Measurements from ENCODE around the gene OTOL1. TPM values are rescaled to one million over a fixed set of nuclear protein-coding genes. Genes with fewer than 3 reads are reported as not detected.
"Not testable (repeated sequence)": the region's sequence is repeated elsewhere in the genome, so short reads cannot be mapped to it uniquely, and the experiment has no call there.

Gene OTOL1
- total RNA-seq, 3 donors from 2014 or later (not counting 1 experiment from before 2014, with no cell fraction given) = not detected

GRCh38 chr3:161474741-161475140 lies 21.9 kb upstream of the OTOL1 start:
- H3K36me3 Mint-ChIP-seq = no peaks in the 10 kb centered on the region
- peaks cover 0 to 3% of the 10 kb centered on the region in 2 donors for H3K27me3 Mint-ChIP-seq (ENCODE audit: low read depth in 2 of 2)
- Histone ChIP-seq H3K27me3 (ENCODE audit: control insufficient read depth, insufficient read depth, low read length) (peaks cover 4% of the 10 kb centered on the region), H3K27ac (ENCODE audit: low read length) (no peak overlapping the region), H3K36me3 (ENCODE audit: control insufficient read depth, insufficient read depth, low read length) (no peaks in the 10 kb centered on the region), H3K4me1 (ENCODE audit: control insufficient read depth, insufficient read depth, low read length) (no peaks in the 10 kb centered on the region), H3K9me3 (ENCODE audit: control insufficient read depth, insufficient read depth, low read length) (no peaks in the 10 kb centered on the region), H3K4me3 (ENCODE audit: low read length) (no peak overlapping the region)
- WGBS (ENCODE audit: insufficient coverage) = 100% methylated on average over 3 of the region's 4 CpGs
- intact Hi-C loops (cut with micrococcal nuclease) = no loop called here
- H3K4me1 Mint-ChIP-seq = no peaks in the 10 kb centered on the region
- no peak overlapping the region for H3K4me3 Mint-ChIP-seq
- H3K27ac Mint-ChIP-seq = no peak overlapping the region
- no peak for DNase-seq
- no peak for TF ChIP-seq CTCF (IDR thresholded peaks at IDR 0.05)
- ATAC-seq = no peak
- H3K9me3 Mint-ChIP-seq = no peaks in the 10 kb centered on the region

- Histone ChIP-seq H3K36me3 (ENCODE audit: control insufficient read depth, insufficient read depth, low read length) (no peaks in the 10 kb centered on the region), H3K4me1 (ENCODE audit: control insufficient read depth, insufficient read depth, low read length) (no peaks in the 10 kb centered on the region), H3K27ac (ENCODE audit: low read length) (no peak overlapping the region), H3K27me3 (ENCODE audit: control insufficient read depth, insufficient read depth, low read length) (peaks cover 4% of the 10 kb centered on the region), H3K9me3 (ENCODE audit: control insufficient read depth, insufficient read depth, low read length) (no peaks in the 10 kb centered on the region), H3K4me3 (ENCODE audit: low read length) (no peak overlapping the region)
- DNase-seq (no peak), ATAC-seq (no peak)
- Mint-ChIP-seq H3K4me1 (no peaks in the 10 kb centered on the region), H3K36me3 (no peaks in the 10 kb centered on the region), H3K9me3 (no peaks in the 10 kb centered on the region), H3K4me3 (no peak overlapping the region), H3K27ac (no peak overlapping the region), H3K27me3 (ENCODE audit: low read depth in 2 of 2) (peaks cover 2 to 3% of the 10 kb centered on the region in 2 donors)
- no peak for TF ChIP-seq CTCF (IDR thresholded peaks at IDR 0.05)
- intact Hi-C loops (cut with micrococcal nuclease) = no loop called here
Measured at GRCh38 chr3:161475206-161475605, 21.4 kb upstream of the OTOL1 start.

GRCh38 chr3:161475905-161476304 lies 20.7 kb upstream of the OTOL1 start:
- no peak overlapping the region for H3K4me3 ChIP-seq (ENCODE audit: low read length)
- Mint-ChIP-seq H3K27me3 (ENCODE audit: low read depth in 2 of 2) (peaks cover 3 to 9% of the 10 kb centered on the region in 2 donors), H3K9me3 (no peaks in the 10 kb centered on the region), H3K36me3 (no peaks in the 10 kb centered on the region), H3K4me1 (no peaks in the 10 kb centered on the region), H3K27ac (no peak overlapping the region), H3K4me3 (no peak overlapping the region)
- H3K27ac ChIP-seq (ENCODE audit: low read length) = no peak overlapping the region
- ATAC-seq (no peak), DNase-seq (no peak)
- peaks cover 4% of the 10 kb centered on the region for H3K27me3 ChIP-seq (ENCODE audit: control insufficient read depth, insufficient read depth, low read length)
- H3K4me1 ChIP-seq (ENCODE audit: control insufficient read depth, insufficient read depth, low read length) = no peaks in the 10 kb centered on the region
- TF ChIP-seq CTCF (IDR thresholded peaks at IDR 0.05) = no peak
- intact Hi-C loops (cut with micrococcal nuclease) = no loop called here
- no peaks in the 10 kb centered on the region for H3K9me3 ChIP-seq (ENCODE audit: control insufficient read depth, insufficient read depth, low read length)
- no peaks in the 10 kb centered on the region for H3K36me3 ChIP-seq (ENCODE audit: control insufficient read depth, insufficient read depth, low read length)

DNA sequence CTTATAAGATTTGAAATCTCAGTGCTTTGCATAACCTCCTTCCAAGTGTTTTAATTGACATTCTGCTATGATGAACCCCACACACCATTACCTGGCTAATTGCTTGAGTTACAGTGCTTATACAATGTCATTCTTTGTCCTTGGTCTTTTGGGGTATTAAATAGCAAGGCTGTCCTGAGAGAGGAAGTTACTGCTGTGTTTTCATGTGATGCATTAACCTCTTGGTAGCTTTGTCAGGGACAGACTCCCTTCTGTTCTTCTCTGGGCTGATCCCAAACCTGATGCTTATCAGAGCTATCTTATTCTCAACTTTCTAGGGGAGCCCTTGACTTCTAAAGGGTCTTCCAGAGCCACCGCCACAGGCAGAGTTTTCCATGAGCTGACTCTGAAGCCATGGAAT lies 12.4 kb upstream of the OTOL1 start:
- Mint-ChIP-seq H3K4me1 (no peaks in the 10 kb centered on the region), H3K27me3 (ENCODE audit: low read depth in 2 of 2) (peaks cover 12 to 47% of the 10 kb centered on the region in 2 donors), H3K4me3 (no peak overlapping the region), H3K9me3 (no peaks in the 10 kb centered on the region), H3K27ac (no peak overlapping the region), H3K36me3 (no peaks in the 10 kb centered on the region)
- Histone ChIP-seq H3K4me3 (ENCODE audit: low read length) (no peak overlapping the region), H3K4me1 (ENCODE audit: control insufficient read depth, insufficient read depth, low read length) (no peaks in the 10 kb centered on the region), H3K36me3 (ENCODE audit: control insufficient read depth, insufficient read depth, low read length) (no peaks in the 10 kb centered on the region), H3K9me3 (ENCODE audit: control insufficient read depth, insufficient read depth, low read length) (no peaks in the 10 kb centered on the region), H3K27ac (ENCODE audit: low read length) (no peak overlapping the region), H3K27me3 (ENCODE audit: control insufficient read depth, insufficient read depth, low read length) (peaks cover 5% of the 10 kb centered on the region)
- no peak for TF ChIP-seq CTCF (IDR thresholded peaks at IDR 0.05)
- 92% methylated on average over 1 of the region's 1 CpG for WGBS (ENCODE audit: insufficient coverage)
- DNase-seq = no peak
- intact Hi-C loops (cut with micrococcal nuclease) = no loop called here
- ATAC-seq = no peak

GRCh38 chr3:161488284-161488683 lies 8.3 kb upstream of the OTOL1 start:
- H3K27ac ChIP-seq (ENCODE audit: low read length); H3K36me3 ChIP-seq (ENCODE audit: control insufficient read depth, insufficient read depth, low read length); H3K4me1 Mint-ChIP-seq; intact Hi-C loops (cut with micrococcal nuclease); H3K9me3 Mint-ChIP-seq; H3K4me3 ChIP-seq (ENCODE audit: low read length); H3K27ac Mint-ChIP-seq; H3K4me1 ChIP-seq (ENCODE audit: control insufficient read depth, insufficient read depth, low read length); H3K27me3 ChIP-seq (ENCODE audit: control insufficient read depth, insufficient read depth, low read length); H3K4me3 Mint-ChIP-seq; H3K36me3 Mint-ChIP-seq; ATAC-seq; DNase-seq; H3K9me3 ChIP-seq (ENCODE audit: control insufficient read depth, insufficient read depth, low read length): not testable (repeated sequence)
- H3K27me3 Mint-ChIP-seq (ENCODE audit: low read depth in 2 of 2) = peaks cover 7 to 43% of the 10 kb centered on the region in 2 donors
- WGBS (ENCODE audit: insufficient coverage) = no CpG with 5 or more reads among the region's 1 CpG

Measured in natural killer cell (primary cell).